HG03135 (cell line): Measurements from ENCODE around the gene ATN1.

Experiments
- ATAC-seq: cut with Tn5 transposase; IDR thresholded peaks from one replicate; pipeline ENCODE4 v1.9.1; 2021; ENCODE audit warnings: mild to moderate bottlenecking, moderate library complexity; ENCODE audit not compliant: unreplicated experiment

The ATN1 gene

DNA sequence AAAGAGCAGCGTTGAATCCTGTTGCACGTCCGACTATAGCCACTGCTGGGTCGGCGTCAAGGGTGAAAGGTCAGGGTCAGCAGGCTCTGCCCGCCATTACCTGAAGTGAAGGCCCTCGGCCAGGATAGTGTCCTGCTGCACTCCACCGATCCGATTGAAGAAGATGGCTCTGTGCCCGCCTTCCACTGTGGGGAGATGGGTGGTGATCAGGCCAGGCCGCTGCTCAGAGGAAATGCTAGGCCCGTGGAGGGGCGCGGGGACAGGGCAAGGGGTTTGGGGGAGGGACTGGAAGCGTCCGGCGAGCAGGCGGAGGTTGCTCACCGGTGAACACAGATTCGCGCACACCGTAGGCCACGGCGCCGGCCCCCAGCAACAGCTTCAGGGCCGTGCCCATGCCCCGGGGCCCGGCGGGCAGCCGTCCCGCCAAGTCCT is 42.4 kb downstream of the ATN1 start:
- ATAC-seq, result peak; percentile 32

DNA sequence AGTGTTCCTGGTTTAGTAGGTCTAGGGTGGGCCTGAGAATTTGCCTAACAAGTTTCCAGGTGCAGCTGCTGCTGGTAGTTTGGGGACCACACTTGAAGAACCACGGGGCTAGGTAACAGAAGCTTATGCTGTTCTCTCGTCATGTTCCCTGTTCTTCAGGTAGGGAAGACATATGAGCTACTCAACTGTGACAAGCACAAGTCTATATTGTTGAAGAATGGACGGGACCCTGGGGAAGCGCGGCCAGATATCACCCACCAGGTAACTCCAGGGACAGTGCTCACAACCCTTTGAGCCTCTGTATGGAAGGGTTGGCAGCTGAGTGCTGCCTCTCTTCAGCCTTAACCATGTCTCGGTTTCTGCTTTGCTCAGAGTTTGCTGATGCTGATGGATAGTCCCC is 46.4 kb downstream of the ATN1 start:
- no peak for ATAC-seq

DNA sequence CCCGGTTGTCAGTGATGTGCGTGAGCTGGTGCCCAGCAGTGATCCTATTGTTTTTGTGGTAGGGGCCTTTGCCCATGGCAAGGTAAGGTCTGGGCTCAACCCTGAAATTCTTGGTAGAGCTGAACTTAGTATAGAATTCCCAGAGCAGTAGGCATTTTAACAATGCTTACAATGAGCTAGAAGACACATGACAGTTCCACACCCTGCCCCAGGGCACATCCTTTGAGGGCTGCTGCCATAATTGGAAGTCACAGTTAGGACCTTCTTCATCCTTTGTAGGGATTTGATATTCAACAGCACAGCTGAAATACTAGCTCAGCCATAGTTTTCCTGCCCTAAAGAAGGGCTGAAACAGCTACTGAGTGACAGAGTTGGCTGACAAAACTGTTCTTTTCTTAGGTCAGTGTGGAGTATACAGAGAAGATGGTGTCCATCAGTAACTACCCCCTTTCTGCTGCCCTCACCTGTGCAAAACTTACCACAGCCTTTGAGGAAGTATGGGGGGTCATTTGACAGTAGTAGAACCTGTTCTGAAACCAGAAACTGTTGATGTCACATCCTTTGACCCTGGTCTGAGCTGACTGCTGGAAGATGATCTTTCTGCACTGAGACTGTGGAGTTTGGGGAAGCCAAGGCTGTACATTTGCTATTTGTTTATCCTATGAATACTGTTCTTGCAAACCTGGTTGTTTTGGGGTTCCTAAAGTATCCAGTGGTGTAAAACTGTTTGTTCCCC is 47.7 kb downstream of the ATN1 start:
- ATAC-seq, result no peak

DNA sequence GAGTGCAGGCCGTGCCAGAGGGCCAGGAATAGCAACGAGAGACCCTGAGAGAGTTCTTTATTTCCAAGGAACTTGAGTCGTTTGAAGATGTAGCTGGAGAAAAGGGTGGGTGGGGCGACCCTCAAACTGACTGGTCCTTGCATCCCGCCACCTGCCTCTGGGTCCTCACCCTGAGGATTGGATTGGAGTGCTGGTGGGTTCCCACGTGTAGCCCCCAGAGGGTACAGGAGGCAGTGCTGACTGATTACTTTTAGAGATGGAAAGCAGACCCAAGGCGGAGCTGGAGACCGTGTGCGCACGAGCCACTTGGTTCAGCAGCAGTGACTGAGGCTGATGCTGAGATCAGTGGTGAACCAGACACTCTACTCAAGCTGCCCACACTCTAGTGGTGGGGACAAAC is 49.9 kb downstream of the ATN1 start:
- ATAC-seq, result no peak

DNA sequence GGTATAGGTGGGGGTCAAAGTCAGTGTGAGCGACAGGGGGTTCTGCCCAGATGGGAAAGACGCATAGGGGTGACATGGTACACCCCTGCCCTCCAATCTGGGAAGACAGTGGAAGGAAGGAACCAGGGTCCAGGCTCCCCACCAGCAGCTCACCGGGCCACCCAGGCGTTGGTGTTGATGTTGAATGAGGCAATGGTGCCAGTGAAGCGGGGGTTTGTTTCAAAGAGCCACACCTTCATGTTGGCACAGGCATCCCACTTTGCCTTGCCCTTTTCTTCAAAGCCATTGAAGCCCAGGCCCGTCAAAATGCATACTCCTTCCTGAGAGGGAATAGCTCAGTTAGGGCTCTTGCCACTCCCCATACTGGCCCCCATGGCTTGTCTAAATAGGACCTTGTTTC is 50.4 kb downstream of the ATN1 start:
- ATAC-seq, result no peak

DNA sequence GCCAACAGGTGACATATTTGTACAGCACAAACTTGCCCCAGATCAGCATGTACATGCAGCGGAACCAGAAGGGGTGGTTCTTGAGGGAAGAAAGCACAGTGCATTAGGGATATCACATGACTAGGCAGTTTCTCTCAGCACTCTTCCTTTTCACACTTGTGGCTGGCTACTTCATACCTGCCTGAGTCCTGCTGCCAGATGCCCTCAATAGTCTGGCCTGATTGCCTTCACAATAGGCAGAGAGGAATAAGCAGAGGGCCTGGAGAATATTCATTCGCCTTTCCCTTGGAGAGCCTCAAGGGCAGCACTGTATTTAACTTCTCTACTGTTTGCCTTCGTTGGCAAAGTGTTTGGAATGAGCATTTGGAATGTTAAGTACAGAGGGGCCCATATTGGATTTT is 50.9 kb downstream of the ATN1 start:
- ATAC-seq, result no peak

DNA sequence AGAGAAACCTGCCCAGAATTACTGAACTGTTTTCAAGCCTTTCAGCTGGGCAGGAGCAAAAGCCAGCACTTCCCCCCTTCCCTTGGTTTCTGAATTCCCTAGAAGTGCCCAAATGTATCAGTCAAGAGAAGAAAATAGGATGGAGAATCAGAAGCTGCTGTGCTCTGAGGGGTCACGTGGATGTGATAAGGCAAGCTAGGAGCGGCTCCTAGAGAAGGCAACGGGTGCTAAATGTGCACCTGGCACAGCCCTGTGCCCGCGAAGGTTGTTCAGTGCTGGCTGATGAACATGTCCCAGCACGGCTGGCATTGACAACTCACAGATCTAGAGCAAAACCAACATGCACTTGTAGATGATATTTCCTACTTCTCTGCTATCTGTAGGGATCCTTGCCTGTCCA is 51.3 kb downstream of the ATN1 start:
- no peak for ATAC-seq

DNA sequence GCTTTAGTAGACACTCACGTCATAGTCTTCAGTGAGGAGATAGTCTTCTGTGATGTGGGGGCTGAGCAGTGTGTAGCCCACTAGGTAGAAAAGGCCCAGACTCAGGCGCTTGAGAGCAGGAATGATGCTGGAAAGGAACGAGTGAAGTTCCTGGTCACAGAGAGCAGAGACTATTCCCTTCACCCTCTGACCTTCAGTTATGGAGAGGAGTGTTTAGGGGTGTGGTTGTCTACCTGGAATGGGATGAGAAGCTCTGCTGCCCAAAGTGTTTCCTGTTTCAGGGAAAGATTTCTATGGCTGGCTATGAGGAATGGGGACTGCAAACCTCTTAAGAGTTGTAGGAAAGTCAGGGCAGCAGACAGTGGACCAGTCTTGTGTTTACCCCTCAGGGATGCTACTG is 51.7 kb downstream of the ATN1 start:
- ATAC-seq, result no peak

DNA sequence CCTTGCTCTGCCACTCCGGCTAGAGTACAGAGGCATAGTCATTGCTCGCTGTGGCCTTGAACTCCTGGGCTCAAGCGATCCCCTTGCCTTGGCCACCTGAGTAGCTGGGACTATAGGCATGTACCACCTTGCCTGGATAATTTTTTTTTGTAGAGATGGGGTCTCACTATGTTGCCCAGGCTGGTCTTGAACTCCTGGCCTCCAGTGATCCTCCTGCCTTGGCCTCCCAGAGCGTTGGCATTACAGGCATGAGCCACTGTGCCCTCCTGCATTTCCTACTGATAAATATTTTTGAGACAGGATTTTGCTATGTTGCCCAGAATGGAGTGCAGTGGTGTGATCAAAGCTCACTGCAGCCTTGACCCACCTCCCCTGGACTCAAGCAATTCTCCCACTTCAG is 52.3 kb downstream of the ATN1 start:
- no peak for ATAC-seq

DNA sequence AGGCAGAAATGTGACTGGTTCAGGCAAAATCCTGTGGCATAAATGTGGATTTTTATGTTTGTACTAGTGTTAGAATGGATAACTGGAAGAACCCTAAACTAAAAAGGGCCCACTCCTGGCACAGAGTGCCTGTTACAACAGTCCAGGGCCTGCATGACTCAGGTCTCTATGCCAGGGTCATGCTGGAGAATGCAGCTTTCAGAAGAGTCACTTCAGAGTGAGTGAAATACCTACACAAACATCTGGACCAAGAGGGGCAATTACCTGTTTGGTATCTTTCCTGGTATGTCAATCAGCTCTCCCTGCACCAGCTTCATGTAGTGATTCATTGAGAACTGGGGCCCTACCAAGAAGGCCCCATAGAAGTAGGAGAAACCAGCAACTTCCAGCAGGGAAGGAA is 53.0 kb downstream of the ATN1 start:
- no peak for ATAC-seq

DNA sequence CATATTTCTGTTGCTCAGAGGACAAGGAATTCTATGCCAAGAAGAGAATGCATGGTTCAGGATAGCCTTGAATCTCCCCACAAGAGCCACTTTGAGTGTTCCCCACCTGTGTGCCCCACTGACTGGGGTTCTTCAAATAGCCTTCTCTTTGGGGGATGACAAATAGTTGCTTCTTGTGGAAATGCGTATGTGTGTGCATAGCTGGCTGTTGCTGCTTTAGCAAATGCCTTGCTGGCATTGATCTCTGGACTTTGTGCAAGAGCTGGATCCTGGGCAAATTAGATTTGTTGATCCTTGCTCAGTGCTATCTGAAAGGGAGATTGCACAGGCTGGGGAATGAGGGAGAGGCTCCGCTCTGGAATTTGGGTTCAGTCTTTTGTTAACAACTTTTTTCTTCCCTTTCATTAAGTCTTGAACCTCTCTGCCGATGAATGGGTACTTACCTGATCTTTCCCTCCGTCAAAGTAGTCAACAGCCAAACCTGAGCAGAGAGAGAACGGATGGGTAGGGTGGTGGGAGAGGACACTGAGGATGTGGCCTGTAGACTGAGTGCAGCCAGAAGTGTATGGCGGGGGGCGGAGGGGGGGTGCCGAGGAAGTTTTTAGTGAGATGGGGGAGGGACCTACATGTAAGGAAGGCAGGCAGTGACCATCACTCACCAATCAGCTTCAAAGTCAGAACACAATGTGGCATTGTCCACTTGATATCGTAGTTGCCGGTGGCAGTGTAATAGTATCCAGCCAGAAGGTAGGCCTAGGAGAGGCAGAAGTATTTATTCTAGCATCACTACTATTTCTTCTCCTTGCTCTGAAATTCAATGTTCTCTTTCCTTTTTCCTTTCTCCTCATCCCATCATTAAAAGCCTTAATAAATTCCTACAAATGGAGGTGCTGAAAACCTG is 53.6 kb downstream of the ATN1 start:
- ATAC-seq, result no peak

DNA sequence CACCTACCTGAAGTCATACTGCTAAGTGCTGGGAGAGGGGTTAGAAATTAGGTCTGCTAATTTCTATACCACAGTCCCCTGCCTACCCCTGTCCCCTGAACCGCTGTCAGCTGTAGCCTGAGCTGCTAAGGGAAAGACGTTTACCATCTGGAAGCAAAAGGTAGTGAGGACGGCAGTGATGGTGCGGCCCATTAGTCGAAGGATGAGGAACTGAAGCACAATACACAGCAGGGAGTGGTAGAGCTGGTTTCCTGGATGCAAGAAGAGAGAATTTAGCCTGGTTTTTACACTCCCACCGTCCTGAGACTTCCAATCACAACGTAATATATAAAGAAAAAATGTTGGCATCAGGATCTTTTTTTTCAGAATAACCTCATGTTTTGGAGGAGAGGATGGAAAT is 54.8 kb downstream of the ATN1 start:
- no peak for ATAC-seq

DNA sequence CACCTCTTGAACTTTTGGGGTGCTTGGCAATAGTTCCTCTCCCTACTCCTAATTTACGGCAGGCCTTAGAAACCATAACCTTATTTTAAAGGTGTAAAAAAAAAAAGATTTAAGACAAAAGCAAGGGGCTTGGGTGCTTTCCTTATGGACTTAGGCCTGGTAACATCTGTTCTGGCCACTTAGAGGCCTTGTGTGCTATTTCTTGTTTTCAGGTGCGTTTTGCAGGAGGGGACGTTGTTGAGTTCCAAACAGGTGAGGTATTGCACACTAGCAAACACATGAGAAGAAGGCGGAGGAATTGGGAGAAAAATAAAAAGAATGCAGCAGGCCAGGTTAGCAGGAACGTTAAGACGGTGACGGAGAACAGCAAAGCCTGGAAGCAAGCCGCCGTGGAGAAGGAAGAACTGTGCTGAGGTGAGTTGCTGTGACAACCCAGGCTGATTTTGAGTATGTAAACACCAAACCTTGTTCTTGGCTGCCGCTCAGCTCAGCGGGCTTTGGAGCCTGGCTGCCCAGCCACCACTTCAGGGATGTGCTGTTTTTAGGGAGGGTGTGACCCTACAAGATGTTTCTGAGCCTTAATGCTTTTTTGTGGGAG is 60.3 kb downstream of the ATN1 start:
- no peak for ATAC-seq
